ENCODE data around the gene MAGEA4.

Gene MAGEA4

GRCh38 chrX:151970661-151971060 is 58.0 kb downstream of the MAGEA4 start:
- ATAC-seq: peak; percentile 86
- TF ChIP-seq PPARA (CRISPR knock-in tag; IDR thresholded peaks at IDR 0.05; ENCODE audit: borderline replicate concordance) (no peak), RARB (CRISPR knock-in tag; IDR thresholded peaks at IDR 0.05) (no peak), TSHZ2 (CRISPR knock-in tag; IDR thresholded peaks at IDR 0.05) (no peak), GLIS3 (CRISPR knock-in tag; IDR thresholded peaks at IDR 0.05) (no peak), ZNF565 (CRISPR knock-in tag; conservative IDR thresholded peaks at IDR 0.05; ENCODE audit: low read depth) (no peak)

GRCh38 chrX:151973060-151973661 is 60.5 kb downstream of the MAGEA4 start:
- no peak for TF ChIP-seq ESRRG (CRISPR knock-in tag; IDR thresholded peaks at IDR 0.05)
- TF ChIP-seq BACH2 (CRISPR knock-in tag; IDR thresholded peaks at IDR 0.05; ENCODE audit: borderline replicate concordance): no peak
- no peak for TF ChIP-seq PATZ1 (CRISPR knock-in tag; IDR thresholded peaks at IDR 0.05; ENCODE audit: borderline replicate concordance)
- TF ChIP-seq TCF4 (CRISPR knock-in tag; IDR thresholded peaks at IDR 0.05; ENCODE audit: borderline replicate concordance): no peak
- no peak for TF ChIP-seq ZC3H10 (CRISPR knock-in tag; IDR thresholded peaks at IDR 0.05)
- TF ChIP-seq TOX (CRISPR knock-in tag; IDR thresholded peaks at IDR 0.05; ENCODE audit: borderline replicate concordance): no peak
- no peak for TF ChIP-seq CREB5 (CRISPR knock-in tag; IDR thresholded peaks at IDR 0.05; ENCODE audit: low read depth)
- no peak for TF ChIP-seq ARNTL (CRISPR knock-in tag; IDR thresholded peaks at IDR 0.05; ENCODE audit: borderline replicate concordance, low read depth)
- no peak for TF ChIP-seq CSRNP3 (CRISPR knock-in tag; IDR thresholded peaks at IDR 0.05)
- no peak for TF ChIP-seq ISL1 (CRISPR knock-in tag; IDR thresholded peaks at IDR 0.05)
- TF ChIP-seq PPARA (CRISPR knock-in tag; IDR thresholded peaks at IDR 0.05; ENCODE audit: borderline replicate concordance): no peak
- TF ChIP-seq ZNF70 (CRISPR knock-in tag; IDR thresholded peaks at IDR 0.05): no peak
- TF ChIP-seq TSHZ2 (CRISPR knock-in tag; IDR thresholded peaks at IDR 0.05): no peak
- no peak for TF ChIP-seq ZFP3 (CRISPR knock-in tag; IDR thresholded peaks at IDR 0.05)
- no peak for ATAC-seq

- TF ChIP-seq POU6F1 (CRISPR knock-in tag; IDR thresholded peaks at IDR 0.05; ENCODE audit: borderline replicate concordance, low read depth) (no peak), OSR1 (CRISPR knock-in tag; IDR thresholded peaks at IDR 0.05) (no peak), PPARA (CRISPR knock-in tag; IDR thresholded peaks at IDR 0.05; ENCODE audit: borderline replicate concordance) (no peak), CSDC2 (CRISPR knock-in tag; IDR thresholded peaks at IDR 0.05) (no peak), ZFP30 (CRISPR knock-in tag; IDR thresholded peaks at IDR 0.05) (no peak), BACH2 (CRISPR knock-in tag; IDR thresholded peaks at IDR 0.05; ENCODE audit: borderline replicate concordance) (no peak), RARB (CRISPR knock-in tag; IDR thresholded peaks at IDR 0.05) (no peak), PATZ1 (CRISPR knock-in tag; IDR thresholded peaks at IDR 0.05; ENCODE audit: borderline replicate concordance) (no peak), ARNTL (CRISPR knock-in tag; IDR thresholded peaks at IDR 0.05; ENCODE audit: borderline replicate concordance, low read depth) (no peak)
- peak; percentile 30 for ATAC-seq
These were observed 61.2 kb downstream of the MAGEA4 start for GRCh38 chrX:151973851-151974335.

Data from SK-N-SH treated with all-trans-retinoic acid at 6 μM for 48 hours (cell line).